ENCODE data around the gene NAA35. TPM values are rescaled to one million over a fixed set of nuclear protein-coding genes. Genes with fewer than 3 reads are reported as not detected.

Gene NAA35
- total RNA-seq, 2 donors from 2014 or later = 16.7 to 26.2 TPM

GRCh38 chr9:85940275-85940831, 593 bp upstream of the NAA35 start:
- WGBS = 23% methylated on average over 13 of the region's 13 CpGs
- DNase-seq (ENCODE audit: low spot score) = no peak
- intact Hi-C loops (cut with DNase I) = no loop called here
- no peak for TF ChIP-seq POLR2AphosphoS5 (IDR thresholded peaks at IDR 0.05)
- no peak for TF ChIP-seq CTCF (IDR thresholded peaks at IDR 0.05)
- H3K4me1 ChIP-seq (replicated peaks) = peaks cover 3% of the 10 kb centered on the region
- H3K9me3 ChIP-seq = no peaks in the 10 kb centered on the region
- no peaks in the 10 kb centered on the region for H3K27me3 ChIP-seq (replicated peaks; ENCODE audit: insufficient read depth)
- H3K36me3 ChIP-seq = no peaks in the 10 kb centered on the region
- peak overlapping the region; percentile 71 to 94 for H3K4me3 ChIP-seq
- H3K27ac ChIP-seq = peak overlapping the region; percentile 93 to 97

DNA sequence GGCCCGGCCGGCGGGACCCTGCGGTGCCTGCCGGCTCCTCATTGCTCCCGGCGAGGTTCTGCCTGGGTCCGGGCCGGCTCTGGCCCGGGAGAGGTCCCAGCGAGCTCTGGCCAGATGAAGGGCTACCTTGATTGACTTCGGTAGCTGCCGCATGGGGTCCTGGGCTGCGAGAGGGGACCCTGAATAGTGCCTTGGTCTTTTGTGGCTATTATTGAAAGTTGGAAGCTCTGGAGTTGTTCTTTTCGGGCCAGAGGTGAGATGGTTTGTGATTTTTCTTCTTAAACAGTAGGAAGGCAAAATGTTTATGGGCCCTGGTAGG, 635 bp downstream of the NAA35 start:
- H3K27ac ChIP-seq = peak overlapping the region; percentile 93 to 97
- no peak for DNase-seq (ENCODE audit: low spot score)
- H3K4me1 ChIP-seq (replicated peaks) = peaks cover 3% of the 10 kb centered on the region
- no peaks in the 10 kb centered on the region for H3K36me3 ChIP-seq
- no peaks in the 10 kb centered on the region for H3K9me3 ChIP-seq
- H3K27me3 ChIP-seq (replicated peaks; ENCODE audit: insufficient read depth) = no peaks in the 10 kb centered on the region
- H3K4me3 ChIP-seq = peak overlapping the region; percentile 71 to 94
- WGBS = under 1% methylated on average over 15 of the region's 15 CpGs
- intact Hi-C loops (cut with DNase I) = no loop called here
- TF ChIP-seq CTCF (IDR thresholded peaks at IDR 0.05) = no peak
- TF ChIP-seq POLR2A (IDR thresholded peaks at IDR 0.05) = no peak
- TF ChIP-seq POLR2AphosphoS5 (IDR thresholded peaks at IDR 0.05) = no peak

DNA sequence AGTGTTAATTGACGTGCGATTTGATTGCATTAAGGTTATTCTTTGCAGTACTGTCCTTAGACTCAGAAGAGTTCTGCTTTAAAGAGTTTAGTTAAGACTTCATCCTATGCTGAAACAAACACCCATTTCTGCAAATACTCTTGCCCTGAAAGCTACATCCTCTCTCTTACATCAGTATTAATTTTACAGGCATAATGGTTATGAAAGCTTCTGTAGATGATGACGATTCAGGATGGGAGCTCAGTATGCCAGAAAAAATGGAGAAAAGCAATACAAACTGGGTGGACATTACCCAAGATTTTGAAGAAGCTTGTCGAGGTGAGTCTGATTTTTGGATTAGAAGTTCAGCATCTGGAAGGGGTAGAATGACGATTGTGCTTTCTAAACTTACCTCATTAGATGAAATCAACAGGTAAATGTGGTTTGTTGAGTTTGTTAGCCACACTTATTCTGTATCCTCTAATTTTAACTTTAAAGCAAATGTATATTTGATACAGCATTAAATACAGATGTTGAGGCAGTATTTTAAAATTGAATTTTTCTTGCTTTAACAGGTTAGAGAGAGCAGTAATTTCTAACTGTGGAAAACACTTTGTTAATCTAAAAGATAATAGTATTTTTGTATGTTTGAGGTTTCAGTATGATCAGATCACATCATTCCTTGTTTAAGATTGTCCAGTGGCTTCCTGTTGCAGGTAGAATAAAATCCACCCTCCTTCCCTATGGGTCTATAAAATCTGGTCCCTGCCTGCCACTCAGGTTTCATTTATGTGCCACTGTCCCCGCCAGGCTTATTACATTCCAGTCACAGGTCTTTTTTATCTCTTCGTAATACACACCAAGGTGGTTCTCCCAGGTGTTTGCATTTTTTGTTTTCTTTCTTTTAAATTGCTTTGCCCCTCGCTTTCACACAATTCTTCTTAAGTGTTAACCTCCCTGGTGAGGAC, 1.3 kb downstream of the NAA35 start:
- Histone ChIP-seq H3K4me1 (replicated peaks) (peaks cover 3% of the 10 kb centered on the region), H3K36me3 (no peaks in the 10 kb centered on the region), H3K27me3 (replicated peaks; ENCODE audit: insufficient read depth) (no peaks in the 10 kb centered on the region), H3K27ac (peak overlapping the region; percentile 93 to 97), H3K9me3 (no peaks in the 10 kb centered on the region), H3K4me3 (peak overlapping the region; percentile 71 to 94)
- DNase-seq (ENCODE audit: low spot score) = peak; percentile 23
- intact Hi-C loops (cut with DNase I) = no loop called here
- WGBS = 31% methylated on average over 8 of the region's 8 CpGs
- no peak for TF ChIP-seq POLR2A (IDR thresholded peaks at IDR 0.05)
- TF ChIP-seq CTCF (IDR thresholded peaks at IDR 0.05) = no peak
- peak; percentile 28 for TF ChIP-seq POLR2AphosphoS5 (IDR thresholded peaks at IDR 0.05)

DNA sequence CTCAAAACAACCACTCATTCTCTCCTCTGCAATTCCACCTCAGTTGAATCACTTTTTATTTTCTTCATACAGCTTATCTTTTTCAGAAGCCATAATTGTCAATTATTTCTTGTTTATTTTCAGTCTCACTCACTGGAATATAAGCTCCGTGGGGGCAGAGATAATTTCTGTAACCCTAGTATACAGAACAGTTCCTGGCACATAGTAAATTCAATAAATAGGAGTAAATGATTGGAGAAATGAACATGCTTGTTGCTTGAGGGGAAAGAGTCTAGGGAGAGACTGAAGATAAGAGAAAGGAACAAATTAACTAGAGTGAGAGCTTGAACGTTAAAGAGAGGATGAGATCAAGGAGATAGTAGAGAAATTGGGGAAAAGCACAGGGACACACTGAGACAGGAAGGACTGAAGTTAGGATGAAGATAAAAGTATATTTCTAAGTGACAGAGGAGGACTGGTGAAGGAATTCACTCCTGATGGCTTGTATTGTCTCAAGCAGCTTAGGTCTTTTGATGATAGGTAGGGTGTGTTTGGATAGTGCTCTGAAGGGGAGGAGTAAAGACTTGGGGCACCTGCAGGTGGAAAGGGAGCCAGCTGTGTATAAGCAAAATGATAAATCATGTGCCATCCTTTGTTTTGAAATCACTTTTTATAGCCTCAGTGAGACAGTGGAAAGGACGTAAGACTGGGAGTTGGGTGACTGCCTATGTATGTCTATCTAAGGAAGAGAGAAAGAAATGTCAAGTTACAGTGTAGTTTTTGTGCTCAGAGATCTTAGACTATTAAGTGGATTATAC, 2.2 kb downstream of the NAA35 start:
- H3K27me3 ChIP-seq (replicated peaks; ENCODE audit: insufficient read depth) = no peaks in the 10 kb centered on the region
- WGBS = 23% methylated on average over 3 of the region's 3 CpGs
- peak; percentile 29 for DNase-seq (ENCODE audit: low spot score)
- H3K9me3 ChIP-seq = no peaks in the 10 kb centered on the region
- no peaks in the 10 kb centered on the region for H3K36me3 ChIP-seq
- peak overlapping the region in 1 of 2 donors; percentile 4 for H3K4me3 ChIP-seq
- H3K27ac ChIP-seq = peak overlapping the region; percentile 93 to 97
- intact Hi-C loops (cut with DNase I) = no loop called here
- TF ChIP-seq POLR2AphosphoS5 (IDR thresholded peaks at IDR 0.05) (peak; percentile 60), POLR2A (IDR thresholded peaks at IDR 0.05) (no peak)
- peaks cover 3% of the 10 kb centered on the region for H3K4me1 ChIP-seq (replicated peaks)

- H3K4me1 ChIP-seq (replicated peaks) = peaks cover 3% of the 10 kb centered on the region
- no peaks in the 10 kb centered on the region for H3K27me3 ChIP-seq (replicated peaks; ENCODE audit: insufficient read depth)
- 43% methylated on average over 1 of the region's 1 CpG for WGBS
- TF ChIP-seq CTCF (IDR thresholded peaks at IDR 0.05) = no peak
- no peak for TF ChIP-seq POLR2AphosphoS5 (IDR thresholded peaks at IDR 0.05)
- TF ChIP-seq POLR2A (IDR thresholded peaks at IDR 0.05) = no peak
- DNase-seq (ENCODE audit: low spot score) = no peak
- no peaks in the 10 kb centered on the region for H3K36me3 ChIP-seq
- peak overlapping the region; percentile 93 to 97 for H3K27ac ChIP-seq
- no peak overlapping the region for H3K4me3 ChIP-seq
- intact Hi-C loops (cut with DNase I) = no loop called here
- H3K9me3 ChIP-seq = no peaks in the 10 kb centered on the region
These were observed 2.9 kb downstream of the NAA35 start for GRCh38 chr9:85943757-85944430.
